GM15510 (cell line): ENCODE results near the gene CCDC33.

Source experiments
- POLR2A ChIP-seq: IDR thresholded peaks from 3 replicates; pipeline ENCODE4 v1.6.1; 2011; ENCODE audit warnings: borderline replicate concordance; ENCODE audit not compliant: insufficient read length; ENCODE audit errors: extremely low read depth

The CCDC33 gene

GRCh38 chr15:74252721-74253120 is 16.6 kb downstream of the CCDC33 start:
- TF ChIP-seq POLR2A: no peak

DNA sequence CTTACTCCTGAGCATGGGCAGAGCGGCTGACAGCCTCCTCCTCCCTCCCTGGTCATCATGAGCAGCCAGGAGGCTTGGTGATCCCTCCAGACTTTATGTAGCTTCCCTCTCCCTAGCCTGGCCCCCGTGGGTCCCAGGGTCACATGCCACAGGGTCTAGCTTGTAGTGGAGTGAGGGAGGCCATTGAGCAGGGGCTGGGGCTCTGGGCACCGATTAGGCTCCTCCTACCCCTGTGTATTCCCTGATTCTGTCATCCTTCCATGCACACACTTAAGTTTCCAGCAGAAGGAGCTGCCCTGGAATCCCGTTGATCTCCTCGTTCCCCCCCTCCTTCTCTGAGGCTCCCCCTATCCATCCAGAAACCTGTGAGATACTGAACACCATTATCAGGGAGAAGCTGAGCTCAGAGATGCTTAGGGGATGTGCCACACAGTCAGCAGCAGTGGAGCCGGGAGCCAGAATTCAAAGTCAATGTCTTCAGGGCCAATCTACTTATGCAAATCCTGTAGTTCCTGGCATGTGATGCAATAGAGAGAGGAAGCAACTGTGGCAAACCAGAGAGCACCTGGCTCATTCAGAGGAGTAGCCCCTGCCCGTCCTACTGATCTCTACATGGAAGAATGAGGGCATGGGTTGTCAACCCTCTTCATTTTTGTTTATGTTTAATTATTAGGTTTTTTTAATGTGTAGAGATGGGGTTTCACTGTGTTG is 17.2 kb downstream of the CCDC33 start:
- TF ChIP-seq POLR2A: no peak

DNA sequence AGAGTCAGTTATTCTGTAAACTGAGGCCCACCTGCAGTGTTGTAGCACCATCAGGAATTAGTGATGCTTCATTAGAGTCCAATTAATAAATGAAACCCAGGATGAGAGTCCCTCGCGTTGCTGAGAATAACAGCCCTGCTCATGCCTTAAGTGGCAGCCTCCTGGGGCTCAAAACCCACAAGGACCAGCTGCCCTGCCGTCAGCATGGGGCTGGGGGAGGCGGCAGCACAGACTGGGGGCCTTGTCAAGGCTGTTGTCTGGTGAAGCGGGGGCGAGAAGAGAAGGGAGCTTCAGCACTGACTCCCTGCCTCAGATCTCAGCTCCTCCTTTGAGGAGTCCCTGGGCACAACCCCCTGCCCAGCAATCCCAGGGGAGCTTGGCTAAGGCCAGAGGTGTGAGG is 21.0 kb downstream of the CCDC33 start:
- TF ChIP-seq POLR2A: no peak

- TF ChIP-seq POLR2A: no peak
Measured at GRCh38 chr15:74257623-74258022, 21.5 kb downstream of the CCDC33 start.

DNA sequence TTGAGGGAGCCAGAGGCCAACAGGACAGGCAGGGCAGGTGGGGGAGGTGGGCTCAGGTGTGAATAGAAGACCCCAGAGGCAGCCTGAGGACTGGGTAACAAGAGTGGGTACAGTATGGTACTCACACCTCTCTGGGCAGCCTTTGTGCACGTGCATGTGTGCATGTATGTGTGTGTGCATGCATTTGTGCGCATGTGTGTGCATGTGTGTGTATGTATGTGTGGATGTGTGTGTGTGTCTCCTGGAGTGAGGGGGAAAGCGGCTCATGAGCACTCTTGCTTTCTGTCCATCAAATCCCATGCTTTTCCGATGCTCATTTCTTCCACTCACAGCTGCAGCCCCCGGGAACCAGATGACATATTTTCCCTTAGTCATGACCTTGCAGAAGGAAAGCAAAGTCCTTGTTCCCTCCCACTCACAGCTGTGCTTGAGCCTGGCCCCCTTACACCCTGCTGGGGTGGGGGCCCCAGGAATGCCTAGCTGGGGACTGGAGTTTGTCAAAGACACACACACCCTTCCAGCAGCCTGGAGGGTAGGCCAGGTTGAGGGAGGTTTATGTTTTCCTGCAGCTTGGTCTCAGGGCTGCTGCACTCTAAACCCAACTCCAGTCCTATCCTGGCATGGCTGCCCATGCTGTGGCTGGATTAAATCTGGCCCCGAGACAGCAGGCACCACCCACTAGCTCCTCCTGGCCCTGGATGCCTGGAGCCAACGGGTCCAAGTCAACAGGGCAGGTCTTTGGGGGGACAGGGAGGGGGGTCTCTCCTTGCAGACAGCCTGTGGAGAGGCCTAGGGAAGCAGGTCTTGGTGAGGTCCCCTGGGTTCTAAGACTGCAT is 22.5 kb downstream of the CCDC33 start:
- TF ChIP-seq POLR2A: no peak

DNA sequence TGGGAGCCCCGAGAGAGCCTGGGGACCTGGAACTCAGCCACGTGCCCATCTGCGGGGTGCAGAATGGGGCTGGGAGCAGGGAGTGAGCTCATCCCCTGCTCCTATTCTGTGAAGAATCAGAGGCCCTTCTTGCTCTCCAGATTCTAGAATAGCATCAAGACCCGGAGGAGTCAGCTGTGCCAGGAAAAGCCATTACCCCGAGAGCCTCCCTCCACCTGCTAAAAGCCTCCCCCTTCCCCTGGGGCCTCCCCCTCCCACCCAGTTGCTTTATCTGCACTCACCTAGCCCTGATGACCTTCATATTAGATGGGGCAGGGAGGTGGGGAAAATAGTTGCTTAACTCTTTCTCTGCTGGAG is 23.1 kb downstream of the CCDC33 start:
- no peak for TF ChIP-seq POLR2A

DNA sequence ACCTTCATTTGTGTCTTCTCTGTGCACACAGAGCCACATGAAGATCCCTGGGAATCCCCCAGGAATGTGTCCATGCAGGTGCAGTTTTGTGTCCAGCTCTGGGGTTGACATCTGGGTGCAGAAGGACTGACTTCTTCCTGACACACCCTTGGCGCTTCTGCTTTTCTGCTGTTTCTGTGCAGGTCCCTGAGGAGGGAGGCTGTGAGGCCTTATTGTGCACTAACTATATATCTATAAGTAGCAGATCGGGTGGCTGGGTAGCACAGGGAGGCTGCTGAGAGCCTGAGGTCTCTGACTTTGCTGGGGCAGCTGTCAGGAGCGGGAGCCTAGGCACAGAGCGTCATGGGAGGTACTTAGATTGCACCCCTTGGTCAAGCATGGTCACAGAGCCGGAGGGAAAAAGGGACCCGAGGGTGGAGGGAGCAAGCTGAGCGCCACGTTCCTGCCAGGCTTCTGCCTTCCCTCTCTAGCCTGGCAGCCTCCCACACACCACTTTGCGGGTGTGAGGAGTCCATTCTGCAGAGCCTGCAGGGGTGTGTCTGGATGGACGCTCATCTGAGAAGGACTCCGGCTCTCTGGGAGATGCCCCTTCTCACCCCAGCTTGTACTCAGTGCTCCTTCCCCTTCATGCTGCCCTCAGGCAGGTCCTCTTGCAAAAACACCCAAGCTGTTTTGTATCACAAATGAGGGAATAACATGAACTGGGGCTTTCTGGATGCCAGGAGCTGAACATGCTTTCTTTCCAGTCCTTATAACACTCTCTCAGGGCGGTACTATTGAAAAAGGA is 23.9 kb downstream of the CCDC33 start:
- TF ChIP-seq POLR2A: no peak

DNA sequence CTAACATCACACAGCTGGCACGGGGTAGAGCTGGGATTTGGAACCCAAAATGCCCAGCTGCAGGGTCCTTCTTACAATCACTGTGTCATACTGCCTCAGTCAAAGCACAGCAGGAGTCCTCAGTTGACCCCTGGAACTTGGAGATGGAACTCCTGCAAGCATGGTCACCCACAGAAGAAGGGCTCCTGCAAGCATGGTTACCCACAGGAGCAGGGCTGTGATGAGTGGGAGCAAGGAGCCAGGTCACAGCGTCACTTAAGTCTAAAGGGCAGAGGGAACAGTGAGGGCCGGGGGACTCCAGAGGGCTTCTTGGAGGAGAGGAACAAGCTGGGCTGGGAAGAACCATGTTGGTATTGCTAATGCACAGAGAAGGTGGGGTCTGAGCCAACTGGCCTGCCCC is 24.9 kb downstream of the CCDC33 start:
- no peak for TF ChIP-seq POLR2A

DNA sequence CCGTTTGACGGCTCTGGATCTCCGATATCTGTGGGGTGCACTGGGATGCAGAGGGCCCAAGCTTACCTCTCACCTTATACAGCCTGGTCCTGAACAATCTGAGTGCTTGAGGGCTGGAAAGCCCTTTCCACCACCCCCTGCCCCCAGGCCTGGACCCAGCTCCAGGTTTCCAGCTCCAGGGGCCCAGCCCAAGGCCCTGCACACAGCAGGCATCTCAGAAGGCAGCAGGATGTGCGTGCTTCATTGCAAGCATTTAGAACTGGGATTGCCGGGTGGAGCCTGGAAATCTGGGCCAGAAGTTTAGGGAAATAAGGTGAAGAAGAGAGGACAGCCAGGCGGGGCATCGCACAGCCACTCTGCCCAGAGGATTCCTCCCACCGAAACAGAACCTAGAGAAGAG is 25.6 kb downstream of the CCDC33 start:
- TF ChIP-seq POLR2A: no peak

DNA sequence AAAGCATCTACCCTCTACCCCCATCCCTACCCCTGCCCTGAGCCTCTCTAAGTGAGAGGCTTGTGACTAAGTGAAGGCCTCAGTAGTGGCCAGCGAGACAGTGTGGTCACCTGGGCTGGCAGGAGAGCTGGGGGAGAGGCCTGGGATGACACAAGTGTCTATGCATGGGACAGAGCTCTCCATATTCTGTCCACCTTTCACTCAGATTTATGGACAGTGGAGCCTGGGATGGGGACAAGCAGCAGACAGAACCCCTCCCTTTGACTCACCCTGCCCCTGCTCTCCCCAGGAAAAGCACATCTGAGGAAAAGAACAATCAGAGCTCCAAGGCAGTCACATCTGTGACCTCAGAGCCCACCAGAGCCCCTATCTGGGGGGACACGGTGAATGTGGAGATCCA is 26.0 kb downstream of the CCDC33 start:
- no peak for TF ChIP-seq POLR2A

DNA sequence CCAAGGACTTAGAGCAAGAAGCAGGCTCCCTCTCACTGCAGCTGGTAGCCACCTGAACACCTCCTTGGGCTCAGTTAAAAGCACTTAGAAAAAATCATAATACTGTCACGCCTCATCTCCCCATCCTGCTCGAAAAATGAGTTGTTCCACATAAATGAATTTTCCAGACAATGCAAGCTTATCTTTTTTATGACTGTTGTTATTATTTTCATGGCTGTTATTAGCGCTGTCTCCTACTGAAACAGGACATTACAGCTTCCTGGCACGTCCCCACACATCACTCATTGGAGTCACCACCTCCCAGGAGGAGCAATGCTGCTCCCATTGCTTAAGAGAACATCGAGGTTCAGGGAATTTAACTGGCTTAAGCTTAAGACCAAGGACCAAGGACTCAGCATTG is 26.5 kb downstream of the CCDC33 start:
- no peak for TF ChIP-seq POLR2A

DNA sequence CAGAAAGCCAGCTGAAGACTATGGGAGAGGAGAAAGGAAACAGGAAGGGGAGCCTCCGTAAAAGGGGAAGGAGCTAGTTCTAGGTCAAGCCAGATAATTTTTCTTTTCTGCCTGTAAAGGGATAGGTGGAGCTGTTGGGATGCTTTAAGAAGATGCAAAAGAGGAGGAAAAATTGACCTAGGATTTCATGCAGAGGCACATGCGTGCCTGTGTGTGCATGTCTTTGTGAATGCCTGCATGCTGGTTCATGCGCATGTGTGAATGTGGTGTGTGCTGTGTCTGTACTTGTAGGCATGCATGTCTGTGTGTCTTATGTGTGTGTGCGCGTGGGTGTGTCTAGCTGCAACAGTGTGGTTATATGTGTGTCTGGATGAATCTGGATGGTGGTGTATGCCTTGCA is 27.3 kb downstream of the CCDC33 start:
- TF ChIP-seq POLR2A: no peak

GRCh38 chr15:74264081-74264501 is 28.0 kb downstream of the CCDC33 start:
- TF ChIP-seq POLR2A: no peak

DNA sequence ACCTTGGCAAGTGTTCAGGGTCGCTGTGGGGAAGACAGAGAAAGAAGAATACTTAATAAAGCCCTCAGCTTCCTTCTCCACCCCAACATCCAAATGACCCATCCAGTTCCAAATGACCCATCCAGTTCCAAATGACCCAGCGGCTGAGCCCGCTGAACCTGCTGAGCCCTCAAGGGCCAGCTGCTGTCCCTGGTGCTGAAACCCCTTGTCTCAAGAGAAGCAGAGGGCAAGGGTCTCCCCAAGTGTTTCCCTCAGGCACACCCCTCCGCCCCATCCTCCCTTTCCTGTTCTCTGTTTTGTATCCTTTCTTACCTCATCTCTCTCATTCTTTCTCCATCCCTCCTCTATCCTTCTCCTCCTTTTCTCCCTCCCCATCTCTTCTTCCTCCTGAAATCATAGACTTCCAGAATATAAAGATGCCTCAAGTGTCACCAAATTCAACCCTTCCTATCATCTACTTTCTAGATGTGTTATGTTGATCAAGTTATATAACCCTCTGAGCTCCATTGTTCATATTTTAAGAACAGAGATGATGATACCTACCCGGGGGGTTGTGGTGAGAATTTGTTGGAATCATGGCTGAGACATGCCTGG is 29.0 kb downstream of the CCDC33 start:
- TF ChIP-seq POLR2A: no peak

- TF ChIP-seq POLR2A: no peak
Measured at GRCh38 chr15:74268020-74268419, 31.9 kb downstream of the CCDC33 start.
